ENCODE results near the gene POLL. TPM values are rescaled to one million over a fixed set of nuclear protein-coding genes. Genes with fewer than 3 reads are reported as not detected.

Gene POLL
- total RNA-seq, 1 donor from 2014 or later = 27.8 TPM

GRCh38 chr10:101568054-101568745 is 19.9 kb downstream of the POLL start:
- Mint-ChIP-seq H3K4me1 (ENCODE audit: low read depth, unreplicated experiment) (no peaks in the 10 kb centered on the region), H3K36me3 (ENCODE audit: low read depth, unreplicated experiment) (peaks cover 4% of the 10 kb centered on the region), H3K4me3 (ENCODE audit: unreplicated experiment) (no peak overlapping the region), H3K27ac (ENCODE audit: unreplicated experiment) (no peak overlapping the region), H3K27me3 (ENCODE audit: low read depth, unreplicated experiment) (peaks cover 68% of the 10 kb centered on the region), H3K9me3 (ENCODE audit: unreplicated experiment) (peaks cover 4% of the 10 kb centered on the region)
- Histone ChIP-seq H3K4me2 (ENCODE audit: low read length) (no peak overlapping the region), H3K4me3 (ENCODE audit: insufficient read depth, low read depth, low read length) (no peak overlapping the region), H3K27ac (ENCODE audit: low read depth, low read length) (no peak overlapping the region), H3K36me3 (ENCODE audit: insufficient read depth, low read length) (no peaks in the 10 kb centered on the region), H2AFZ (ENCODE audit: low read depth, low read length) (no peak overlapping the region), H4K20me1 (ENCODE audit: insufficient read depth, low read length) (no peaks in the 10 kb centered on the region), H3K4me1 (ENCODE audit: insufficient read depth, low read length) (peaks cover 15% of the 10 kb centered on the region), H3K9me3 (ENCODE audit: insufficient read depth, low read depth, low read length) (peaks cover 8% of the 10 kb centered on the region), H3K27me3 (ENCODE audit: insufficient read depth, low read length) (peaks cover 25% of the 10 kb centered on the region), H3K79me2 (ENCODE audit: insufficient read depth, low read length) (no peaks in the 10 kb centered on the region), H3K9ac (ENCODE audit: low read length) (no peak overlapping the region)
- no peak for FAIRE-seq
- no peak for TF ChIP-seq EZH2 (IDR thresholded peaks at IDR 0.05; ENCODE audit: insufficient read depth, low read length)
- no peak for TF ChIP-seq CTCF (IDR thresholded peaks at IDR 0.05; ENCODE audit: insufficient read depth, low read depth, low read length)
- DNase-seq (ENCODE audit: low read depth) = no peak

- H4K20me1 ChIP-seq (ENCODE audit: insufficient read depth, low read length) = no peaks in the 10 kb centered on the region
- no peak for DNase-seq (ENCODE audit: low read depth)
- H2AFZ ChIP-seq (ENCODE audit: low read depth, low read length) = no peak overlapping the region
- peaks cover 15% of the 10 kb centered on the region for H3K4me1 ChIP-seq (ENCODE audit: insufficient read depth, low read length)
- Mint-ChIP-seq H3K4me3 (ENCODE audit: unreplicated experiment) (no peak overlapping the region), H3K9me3 (ENCODE audit: unreplicated experiment) (no peaks in the 10 kb centered on the region), H3K36me3 (ENCODE audit: low read depth, unreplicated experiment) (peaks cover 4% of the 10 kb centered on the region), H3K4me1 (ENCODE audit: low read depth, unreplicated experiment) (no peaks in the 10 kb centered on the region), H3K27ac (ENCODE audit: unreplicated experiment) (no peak overlapping the region), H3K27me3 (ENCODE audit: low read depth, unreplicated experiment) (peaks cover 68% of the 10 kb centered on the region)
- peaks cover under 1% of the 10 kb centered on the region for H3K9me3 ChIP-seq (ENCODE audit: insufficient read depth, low read depth, low read length)
- no peak overlapping the region for H3K4me3 ChIP-seq (ENCODE audit: insufficient read depth, low read depth, low read length)
- no peaks in the 10 kb centered on the region for H3K36me3 ChIP-seq (ENCODE audit: insufficient read depth, low read length)
- no peaks in the 10 kb centered on the region for H3K79me2 ChIP-seq (ENCODE audit: insufficient read depth, low read length)
- FAIRE-seq = no peak
- TF ChIP-seq CTCF (IDR thresholded peaks at IDR 0.05; ENCODE audit: insufficient read depth, low read depth, low read length) = no peak
- TF ChIP-seq EZH2 (IDR thresholded peaks at IDR 0.05; ENCODE audit: insufficient read depth, low read length) = no peak
- H3K4me2 ChIP-seq (ENCODE audit: low read length) = peak overlapping the region; percentile 79
- no peak overlapping the region for H3K9ac ChIP-seq (ENCODE audit: low read length)
- H3K27me3 ChIP-seq (ENCODE audit: insufficient read depth, low read length) = peaks cover 25% of the 10 kb centered on the region
- no peak overlapping the region for H3K27ac ChIP-seq (ENCODE audit: low read depth, low read length)
Measured at GRCh38 chr10:101567165-101568006, 20.7 kb downstream of the POLL start.
